ENCODE measurements around the gene PLA2G12B. TPM values are rescaled to one million over a fixed set of nuclear protein-coding genes. Genes with fewer than 3 reads are reported as not detected.

Gene PLA2G12B
- total RNA-seq, 1 donor from 2014 or later: not detected

- no peak for DNase-seq (ENCODE audit: low spot score)
Observed at GRCh38 chr10:72890086-72890485, 64.5 kb downstream of the PLA2G12B start.

GRCh38 chr10:72889391-72889831 is 65.2 kb downstream of the PLA2G12B start:
- no peak for DNase-seq (ENCODE audit: low spot score)

GRCh38 chr10:72888151-72888638 is 66.4 kb downstream of the PLA2G12B start:
- DNase-seq (ENCODE audit: low spot score): no peak

GRCh38 chr10:72887043-72887442 is 67.6 kb downstream of the PLA2G12B start:
- no peak for DNase-seq (ENCODE audit: low spot score)

- DNase-seq (ENCODE audit: low spot score): no peak
Observed at GRCh38 chr10:72886621-72887020, 68.0 kb downstream of the PLA2G12B start.

GRCh38 chr10:72885953-72886352 is 68.7 kb downstream of the PLA2G12B start:
- no peak for DNase-seq (ENCODE audit: low spot score)

Other genes with a start within 250 kb of the PLA2G12B start
- gene OIT3, start 61.1 kb downstream of the PLA2G12B start, total RNA-seq: 0.40 TPM
- gene P4HA1, start 142.1 kb upstream of the PLA2G12B start, total RNA-seq: 67.5 TPM
- 2.7 TPM for gene NUDT13, start 155.6 kb upstream of the PLA2G12B start, total RNA-seq
- 22.1 TPM for gene ECD, start 213.2 kb upstream of the PLA2G12B start, total RNA-seq
- 27.9 TPM for gene FAM149B1, start 213.3 kb upstream of the PLA2G12B start, total RNA-seq